ENCODE results near the gene HOXA9.

Gene HOXA9

GRCh38 chr7:27163288-27164044 lies 1.9 kb downstream of the HOXA9 start:
- DNase-seq: peak; percentile 39

- no peak for DNase-seq
Observed at GRCh38 chr7:27162561-27163287, 2.6 kb downstream of the HOXA9 start.

GRCh38 chr7:27161721-27162560 lies 3.4 kb downstream of the HOXA9 start:
- peak; percentile 81 for DNase-seq

- no peak for DNase-seq
Observed at GRCh38 chr7:27161214-27161720, 4.1 kb downstream of the HOXA9 start.

GRCh38 chr7:27160546-27161213 lies 4.7 kb downstream of the HOXA9 start:
- DNase-seq: peak; percentile 94

- DNase-seq: peak; percentile 51
Observed at GRCh38 chr7:27160145-27160545, 5.2 kb downstream of the HOXA9 start.

- DNase-seq: peak; percentile 61
Observed at GRCh38 chr7:27159266-27160144, 5.8 kb downstream of the HOXA9 start.

- DNase-seq: peak; percentile 48
Observed at GRCh38 chr7:27158436-27159265, 6.7 kb downstream of the HOXA9 start.

- DNase-seq: peak; percentile 49
Observed at GRCh38 chr7:27157702-27158431, 7.5 kb downstream of the HOXA9 start.

GRCh38 chr7:27156916-27157701 lies 8.2 kb downstream of the HOXA9 start:
- peak; percentile 41 for DNase-seq

- DNase-seq: peak; percentile 82
Observed at GRCh38 chr7:27156508-27156898, 8.8 kb downstream of the HOXA9 start, which contains the start of gene HOXA7. HOXA7 (minus strand) TSS chr7:27156675; CDS start chr7:27156545, 130 bp downstream.

GRCh38 chr7:27155816-27156507 lies 9.4 kb downstream of the HOXA9 start:
- peak; percentile 61 for DNase-seq

GRCh38 chr7:27154901-27155815 lies 10.2 kb downstream of the HOXA9 start:
- DNase-seq: peak; percentile 88

- DNase-seq: no peak
Observed at GRCh38 chr7:27154369-27154768, 11.0 kb downstream of the HOXA9 start.

GRCh38 chr7:27153526-27153925 lies 11.8 kb downstream of the HOXA9 start:
- DNase-seq: no peak

GRCh38 chr7:27152816-27153442 lies 12.4 kb downstream of the HOXA9 start:
- peak; percentile 41 for DNase-seq

Data from islet precursor cell (in vitro differentiated cells).